ENCODE measurements around the gene ARHGAP26.

Gene ARHGAP26

DNA sequence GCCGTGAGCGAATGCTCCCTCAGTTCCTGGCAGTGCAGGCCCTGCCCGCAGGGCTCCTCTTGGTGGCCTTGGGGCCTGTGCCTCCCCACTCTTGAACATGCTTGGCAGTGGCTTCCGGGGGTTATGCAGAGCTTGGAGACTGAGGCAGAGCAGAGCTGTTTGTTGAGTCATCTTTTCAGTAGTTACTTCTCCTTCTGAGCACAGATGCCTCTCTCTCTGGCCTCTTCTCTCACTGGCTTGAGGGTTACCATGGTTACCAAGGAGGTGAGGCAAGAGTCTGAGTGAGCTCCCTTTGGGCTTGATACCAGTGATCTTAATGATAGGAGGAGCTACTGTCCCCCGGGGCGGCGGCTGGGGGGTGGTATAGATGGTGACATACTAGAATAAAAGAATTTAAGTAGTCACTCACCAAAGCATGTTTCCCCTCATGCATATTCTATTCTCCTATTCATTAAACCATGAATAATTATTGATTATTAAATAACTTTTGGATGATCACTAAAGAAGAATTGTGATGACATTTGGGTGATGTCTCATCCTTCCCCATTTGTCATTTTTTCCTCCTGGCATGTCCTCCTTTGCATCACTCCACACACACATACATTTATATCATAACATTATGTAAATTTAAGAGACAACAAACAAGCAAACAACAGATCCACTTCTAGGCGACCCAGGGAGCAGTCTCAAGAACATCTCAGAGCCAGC, 111.1 kb downstream of the ARHGAP26 start:
- no peak for DNase-seq

DNA sequence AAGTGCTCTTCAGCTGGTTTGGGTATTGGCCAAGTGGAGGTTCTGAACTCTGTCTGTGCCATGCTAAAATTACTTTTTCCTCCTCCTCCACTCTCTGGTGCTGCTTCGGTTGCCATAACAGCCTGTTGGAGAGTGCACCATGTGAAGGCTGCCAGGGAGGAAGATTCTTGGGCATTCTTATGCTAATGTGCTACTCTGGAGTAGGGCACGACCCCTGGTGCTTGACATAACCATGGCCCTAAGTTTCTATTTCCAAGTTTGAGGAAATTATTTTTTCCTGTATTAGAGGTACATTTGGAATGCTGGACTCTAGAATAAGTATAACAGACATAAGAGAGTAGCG, 111.6 kb downstream of the ARHGAP26 start:
- no peak for DNase-seq

DNA sequence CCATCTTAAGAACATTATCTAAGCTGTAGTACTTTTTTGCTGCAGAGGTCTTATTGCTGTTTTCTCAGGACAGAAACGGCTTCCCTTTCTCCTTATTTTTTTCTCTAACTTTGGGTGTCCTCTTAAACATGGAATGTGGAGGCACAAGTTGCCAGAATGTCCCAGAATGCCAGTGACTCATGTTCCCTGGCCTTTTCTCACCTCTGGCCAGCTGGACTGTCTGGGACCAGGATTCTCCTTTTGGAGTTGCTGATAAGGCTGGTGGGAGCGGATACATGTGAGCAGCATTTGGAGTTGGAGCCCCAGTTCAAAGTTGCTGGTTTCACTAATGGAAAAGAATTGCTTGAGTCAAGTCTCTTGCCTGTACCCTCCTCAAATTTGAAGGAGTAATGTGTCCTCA, 112.8 kb downstream of the ARHGAP26 start:
- no peak for DNase-seq

DNA sequence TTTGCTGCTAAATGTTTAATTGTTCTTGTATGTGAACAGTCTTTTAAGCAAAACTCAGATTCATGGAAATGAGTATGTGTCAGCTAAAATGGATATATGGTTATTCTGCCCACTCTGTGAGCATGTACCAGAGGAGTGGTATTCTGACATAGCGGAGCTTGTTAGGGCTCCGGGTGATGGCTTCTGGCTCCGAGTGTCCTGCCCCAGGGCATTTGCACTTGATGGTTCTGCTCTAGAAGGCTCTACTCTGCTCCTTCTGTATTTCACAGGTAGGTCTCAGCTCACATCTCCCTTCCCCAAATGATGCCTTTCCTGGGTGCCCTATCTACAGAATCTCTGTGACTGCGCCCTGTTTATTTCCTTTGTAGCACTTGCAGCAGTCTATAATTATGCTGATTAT, 113.3 kb downstream of the ARHGAP26 start:
- DNase-seq, result no peak

DNA sequence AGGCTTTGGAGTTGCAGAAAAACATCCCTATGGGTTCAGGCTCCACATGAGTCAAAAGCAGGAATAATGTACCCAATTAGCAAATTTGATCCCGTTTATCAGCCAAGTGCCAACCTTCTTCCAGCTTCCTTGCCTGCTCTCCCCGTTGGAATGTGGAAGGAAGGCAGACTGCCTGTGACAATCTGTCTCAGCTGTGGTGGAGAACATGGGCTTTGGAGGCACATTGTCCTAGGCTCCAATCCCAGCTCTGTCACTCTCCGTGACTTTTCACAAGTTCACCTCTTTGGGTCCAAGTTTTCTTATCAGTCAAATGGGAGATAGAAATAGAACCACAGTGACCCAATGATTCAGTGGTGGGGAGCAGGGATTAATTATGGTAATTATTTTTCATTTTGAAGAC, 113.9 kb downstream of the ARHGAP26 start:
- DNase-seq, result no peak

DNA sequence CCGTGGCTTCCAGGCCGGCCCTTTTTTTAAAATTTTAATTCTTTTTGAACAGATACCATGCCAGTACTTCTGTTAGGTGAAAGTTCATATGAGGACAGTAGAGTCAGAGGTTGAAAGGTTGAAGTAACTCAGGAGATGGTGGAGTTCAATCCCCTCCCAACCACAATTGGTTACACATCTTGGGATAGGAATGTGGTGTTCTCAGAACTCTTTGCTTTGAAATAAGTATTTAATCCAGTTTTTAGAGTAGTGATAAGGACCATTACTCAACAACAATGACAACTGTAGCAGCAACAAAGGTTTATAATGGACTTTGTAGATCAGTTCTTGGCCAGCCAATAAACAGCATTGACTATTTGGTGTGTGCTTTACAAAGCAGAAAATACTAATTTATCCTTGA, 116.0 kb downstream of the ARHGAP26 start:
- DNase-seq, result no peak

DNA sequence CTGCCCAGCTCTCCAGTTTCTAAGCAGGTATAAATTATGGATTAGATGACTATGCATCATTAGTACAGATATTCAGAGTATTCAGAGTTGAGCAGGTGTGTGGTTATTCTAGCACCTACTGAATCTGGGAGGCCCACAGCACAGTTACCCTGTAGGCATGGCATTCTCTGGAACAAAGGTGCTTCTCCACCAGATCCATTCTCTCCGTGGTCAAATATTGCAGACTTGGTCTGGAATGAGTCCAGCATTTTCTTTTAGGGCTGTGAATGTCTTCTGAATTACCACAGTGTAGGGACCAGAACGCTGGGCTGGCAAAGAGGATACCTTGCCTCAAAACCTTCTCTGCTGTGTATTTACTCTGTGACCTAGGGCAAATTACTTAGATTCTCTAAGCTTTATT, 116.8 kb downstream of the ARHGAP26 start:
- no peak for DNase-seq

DNA sequence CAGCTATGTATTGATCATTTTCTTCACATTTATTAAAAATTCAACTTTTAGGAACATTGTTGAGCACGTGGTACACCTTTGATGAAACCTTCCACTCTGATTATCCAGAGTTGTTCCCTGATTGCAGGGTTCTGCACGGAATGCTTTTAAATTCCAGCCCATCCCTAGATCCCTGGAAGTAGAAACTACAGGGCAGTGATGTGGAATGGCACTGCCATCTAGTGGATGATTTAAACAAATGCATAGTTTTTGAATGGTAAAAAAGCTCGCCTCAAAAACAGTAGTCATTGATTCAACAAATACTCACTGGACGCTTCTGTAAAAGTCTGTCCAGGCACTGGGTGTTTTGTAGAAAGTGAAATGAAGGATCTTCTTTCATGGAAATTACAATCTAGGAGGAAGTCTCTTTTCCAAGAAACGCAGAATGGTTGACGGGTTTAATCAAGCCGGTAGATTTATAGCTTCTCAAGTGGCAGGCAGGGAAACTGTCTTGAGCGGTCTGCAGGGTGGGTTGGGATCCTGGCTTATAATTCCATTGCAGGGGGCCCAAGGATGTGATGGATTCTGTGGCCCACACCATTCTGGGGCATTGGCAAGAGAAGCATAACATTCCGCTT, 118.4 kb downstream of the ARHGAP26 start:
- DNase-seq, result no peak

DNA sequence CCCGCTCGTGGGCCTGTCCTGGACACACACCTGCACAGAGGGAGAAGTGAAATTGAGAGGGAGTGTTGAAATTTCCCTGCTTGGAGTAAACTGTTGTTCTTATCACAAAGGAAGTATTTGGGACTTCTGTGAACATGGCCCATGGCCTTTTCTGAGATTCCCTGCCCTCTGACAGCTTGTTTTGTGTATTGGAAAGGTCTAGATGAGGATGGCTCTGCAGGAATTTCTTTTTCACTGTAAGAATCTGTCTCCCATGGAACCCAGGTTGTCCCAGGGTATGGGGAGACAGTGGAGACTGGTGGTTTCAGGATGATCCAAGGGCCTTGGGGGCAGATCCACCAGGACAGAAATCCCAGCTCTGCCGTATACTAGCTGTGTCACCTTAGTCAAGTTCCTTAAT, 121.8 kb downstream of the ARHGAP26 start:
- DNase-seq, result no peak

DNA sequence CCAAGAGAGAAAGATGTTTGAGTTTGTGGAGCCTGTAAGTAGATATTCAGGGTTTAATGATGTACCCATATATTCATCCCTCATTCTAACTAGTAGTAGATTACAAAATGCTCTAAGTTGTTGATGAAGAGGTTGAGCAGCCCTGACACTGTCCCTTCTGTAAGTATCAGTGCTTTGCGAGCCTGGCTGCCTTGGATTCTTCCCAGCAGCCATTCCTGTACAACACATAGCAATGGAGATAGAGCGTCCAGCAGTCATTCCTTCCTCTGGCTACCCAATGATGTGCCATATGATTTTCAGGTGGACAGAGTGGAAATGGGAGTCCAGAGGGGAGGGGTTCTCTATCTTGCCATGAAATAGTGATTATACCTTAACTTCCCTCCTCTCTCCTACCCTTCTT, 124.1 kb downstream of the ARHGAP26 start:
- no peak for DNase-seq

DNA sequence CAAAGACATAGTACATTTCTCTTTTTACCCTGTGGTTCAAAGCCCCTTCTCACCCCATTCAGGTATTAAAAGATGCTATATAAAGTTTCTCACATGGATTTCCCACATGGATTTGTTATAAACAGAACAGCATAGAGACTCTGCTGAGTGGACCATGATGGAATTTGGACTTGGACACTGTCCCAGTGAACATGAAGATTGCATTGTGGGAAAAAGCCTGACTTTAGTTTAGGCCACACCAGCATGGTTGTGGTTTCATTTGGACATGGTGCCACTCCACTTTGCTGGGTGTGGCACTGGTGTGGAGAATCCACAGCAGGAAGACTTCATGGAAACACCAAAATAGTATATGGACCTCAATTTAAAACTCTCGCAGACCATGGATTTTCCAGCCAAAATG, 124.6 kb downstream of the ARHGAP26 start:
- no peak for DNase-seq

DNA sequence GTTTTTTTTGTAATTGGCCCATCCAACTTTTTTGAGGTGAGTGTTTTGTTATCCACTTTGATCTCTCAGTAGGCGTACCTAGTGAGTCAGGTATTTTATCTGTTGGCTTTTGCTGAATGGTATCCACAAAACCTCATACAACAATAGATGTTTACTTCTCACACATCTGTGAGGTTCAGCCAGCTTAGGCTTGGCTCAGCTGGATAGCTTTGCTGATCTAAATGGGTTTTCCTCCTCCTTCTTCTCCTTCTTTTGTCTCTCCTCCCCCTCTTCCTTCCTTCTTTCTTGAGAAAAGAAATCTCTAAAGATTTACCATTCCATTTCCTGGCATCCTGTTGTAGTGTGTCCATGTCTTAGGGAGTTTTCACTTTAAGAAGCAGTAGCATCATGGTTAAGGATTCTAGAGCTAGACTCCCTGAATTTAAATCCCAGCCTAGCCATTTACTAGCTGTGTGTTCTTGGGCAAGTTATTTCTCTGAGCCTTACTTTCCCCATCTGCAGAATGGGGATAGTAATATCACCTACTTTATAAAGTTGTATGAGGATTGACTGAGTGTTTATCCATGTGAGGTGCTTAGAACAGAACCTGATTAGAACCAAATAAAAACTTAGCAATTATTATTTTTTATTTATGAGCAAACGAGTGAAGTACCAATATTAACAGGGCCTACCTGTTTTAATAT, 126.3 kb downstream of the ARHGAP26 start:
- DNase-seq, result no peak

DNA sequence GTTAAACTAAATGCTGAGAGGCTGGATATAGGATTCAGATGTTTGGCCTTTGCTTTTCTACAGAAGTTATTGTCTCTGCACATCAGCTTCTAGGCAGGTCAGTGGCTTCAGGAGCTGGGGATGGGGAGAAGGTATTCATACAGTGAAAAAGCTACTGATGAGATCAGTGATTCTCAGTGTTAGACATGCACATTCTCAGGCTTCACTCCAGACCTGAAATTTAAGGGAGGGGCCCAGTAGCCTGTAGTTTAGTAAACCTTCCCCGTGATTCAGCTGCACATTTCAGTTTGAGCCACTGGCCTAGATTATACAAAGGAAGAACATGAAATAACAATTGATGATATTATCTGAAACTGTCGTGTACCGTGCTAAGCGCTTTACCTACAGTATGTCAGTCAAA, 127.2 kb downstream of the ARHGAP26 start:
- DNase-seq, result no peak

DNA sequence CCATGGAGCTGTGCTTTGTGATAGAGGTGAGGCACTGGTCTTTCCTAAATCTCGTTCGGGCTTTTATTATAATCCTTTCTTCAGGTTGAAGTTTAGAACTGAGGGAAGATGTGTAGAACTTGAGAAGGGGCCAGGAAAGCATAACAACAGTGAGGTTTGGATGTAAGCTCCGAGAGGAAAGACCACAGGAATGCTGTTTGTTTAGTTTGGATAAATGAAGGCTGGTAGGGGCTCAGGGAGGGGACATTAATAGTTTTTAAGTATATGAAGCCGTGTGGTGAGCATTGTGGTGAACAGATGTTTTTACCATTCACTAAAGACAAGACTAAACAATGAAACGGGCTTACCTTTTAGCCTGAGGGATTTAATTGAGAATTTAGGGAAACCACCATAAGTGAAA, 130.8 kb downstream of the ARHGAP26 start:
- no peak for DNase-seq

DNA sequence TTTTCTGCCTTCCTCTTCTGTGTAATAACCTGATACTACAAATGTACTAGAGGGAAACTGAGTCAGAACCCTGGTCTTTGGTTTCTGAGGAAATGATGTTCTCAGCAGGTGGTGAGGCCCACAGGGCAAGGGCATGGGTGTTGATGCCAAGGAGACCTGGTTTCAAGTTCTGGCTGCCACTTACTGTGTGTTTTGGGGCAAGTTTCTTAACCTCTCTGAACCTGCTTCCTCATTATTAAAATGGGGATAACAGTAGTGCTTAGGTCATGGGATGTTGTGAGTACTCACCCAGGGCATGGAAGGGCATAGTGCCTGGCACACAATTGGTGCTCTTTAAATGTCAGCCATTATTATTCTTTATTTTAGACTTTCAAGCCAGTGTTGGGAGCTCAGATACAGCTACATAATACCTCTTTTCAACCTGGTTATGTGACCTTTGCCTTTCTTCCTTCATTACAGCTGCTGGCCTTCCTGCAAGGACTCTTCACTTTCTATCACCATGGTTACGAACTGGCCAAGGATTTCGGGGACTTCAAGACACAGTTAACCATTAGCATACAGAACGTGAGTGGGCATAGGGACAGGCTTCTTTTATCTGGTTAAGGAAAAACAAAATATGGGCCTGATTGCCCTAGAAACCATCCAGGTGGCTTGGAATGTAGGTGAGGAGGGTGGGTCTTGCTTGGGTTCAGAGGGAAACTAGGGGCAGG, 131.5 kb downstream of the ARHGAP26 start:
- DNase-seq, result no peak

DNA sequence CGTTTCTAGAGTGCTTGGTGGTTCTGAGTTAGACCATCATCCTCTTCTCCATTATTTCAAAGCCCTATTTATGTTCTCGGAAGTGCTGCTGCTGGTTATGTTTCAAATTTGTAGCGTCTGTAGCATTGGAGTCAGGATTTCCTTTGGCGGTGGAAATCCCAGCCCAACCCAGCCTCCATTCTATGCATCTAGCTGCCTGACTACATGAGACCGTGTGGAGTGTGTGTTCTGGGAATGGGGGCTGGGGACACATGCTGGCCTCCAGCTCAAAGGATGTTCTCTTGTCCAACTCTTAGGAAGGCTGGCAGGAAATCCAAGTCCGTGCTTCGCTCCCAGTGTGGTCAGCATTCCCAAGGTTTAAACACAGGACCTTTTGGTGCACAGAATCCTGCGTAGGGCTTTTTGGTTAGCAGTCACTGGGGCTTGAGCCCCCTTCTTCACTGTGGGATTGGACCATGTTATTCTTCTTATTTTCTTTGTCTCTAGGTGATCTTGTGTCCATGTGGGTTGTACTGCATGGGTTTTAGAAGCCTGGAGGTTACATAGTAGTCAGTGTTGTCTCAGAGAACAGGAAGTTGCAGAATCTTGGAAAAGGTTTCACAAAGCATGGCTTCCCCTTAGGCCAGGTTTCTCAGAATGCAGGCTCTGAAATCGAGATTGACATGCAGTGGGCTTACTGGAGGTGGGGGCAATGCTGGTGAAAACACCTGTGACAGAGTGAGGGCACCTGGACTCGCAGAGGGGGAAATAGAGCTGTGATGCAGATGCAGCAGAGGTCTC, 132.2 kb downstream of the ARHGAP26 start:
- no peak for DNase-seq

DNA sequence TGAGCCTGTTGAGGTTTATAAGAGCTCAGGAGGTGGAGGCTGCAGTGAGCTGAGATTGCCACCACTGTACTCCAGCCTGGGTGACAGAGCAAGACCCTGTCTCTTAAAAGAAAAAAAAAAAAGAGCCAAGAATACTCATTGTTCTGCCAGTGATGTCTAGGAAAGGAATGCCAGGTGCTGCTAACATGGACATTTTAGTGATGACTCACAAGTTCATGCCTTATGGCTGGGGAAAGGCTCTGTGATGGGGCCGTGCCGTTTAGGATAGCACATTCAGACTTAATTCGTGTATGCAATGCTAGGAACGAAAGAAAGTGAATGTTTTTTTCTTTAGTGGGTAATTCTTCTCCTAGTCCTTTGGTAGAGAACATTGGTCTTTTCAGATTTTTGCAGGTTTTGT, 134.2 kb downstream of the ARHGAP26 start:
- DNase-seq, result no peak

DNA sequence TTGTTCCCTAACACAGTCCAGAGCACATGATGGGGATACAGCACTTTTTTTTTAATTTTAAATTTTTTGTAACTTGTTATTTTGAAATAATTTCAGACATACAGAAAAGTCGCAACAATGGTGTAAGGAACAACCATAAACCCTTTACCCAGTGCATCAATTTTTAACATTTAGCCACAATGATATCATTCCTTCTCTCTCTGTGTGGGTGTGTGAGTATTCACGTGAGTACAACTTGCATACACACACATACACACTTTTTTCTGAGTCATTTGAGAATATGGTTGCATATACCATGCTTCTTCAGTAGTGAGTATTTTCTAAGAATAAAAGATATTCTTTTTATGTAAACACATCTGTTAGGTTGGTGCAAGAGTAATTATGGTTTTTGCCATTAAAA, 135.2 kb downstream of the ARHGAP26 start:
- no peak for DNase-seq

DNA sequence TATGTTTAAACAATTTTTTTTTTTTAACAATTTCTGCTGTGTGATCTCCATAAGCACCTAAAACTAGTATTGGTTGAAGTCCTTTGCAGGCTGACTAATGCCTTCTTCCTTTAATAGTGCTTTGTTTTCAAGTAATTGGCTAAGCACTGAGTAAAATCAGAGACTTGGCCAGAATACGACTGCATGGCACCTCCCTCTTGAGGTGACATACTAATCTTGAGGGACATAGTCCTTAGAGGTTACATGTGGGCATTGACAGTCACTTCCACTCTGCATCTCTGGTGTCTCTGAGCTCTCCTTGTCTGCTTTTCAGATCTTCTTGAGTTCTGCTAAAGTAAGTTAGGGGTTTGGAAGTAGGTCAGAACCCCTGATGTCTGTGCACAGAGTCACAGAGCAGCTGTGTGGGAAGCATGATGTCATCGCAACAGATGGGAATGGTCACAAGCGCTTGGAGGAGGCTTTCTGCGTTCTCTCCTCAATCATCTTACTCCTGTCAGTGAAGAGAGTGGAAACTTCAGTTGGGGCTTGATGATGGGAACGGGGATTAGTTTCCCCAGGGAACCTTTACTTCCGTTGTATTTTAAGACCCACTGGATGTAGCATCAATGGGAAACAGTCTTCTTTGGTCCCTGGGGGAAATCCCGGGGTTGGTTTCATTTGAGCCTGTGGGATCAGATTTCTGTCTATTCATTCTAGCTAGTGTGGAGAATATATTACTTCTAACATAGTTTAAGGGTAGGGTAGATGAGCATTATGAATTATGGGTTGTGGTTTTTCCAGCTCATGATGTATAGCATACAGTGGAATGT, 136.9 kb downstream of the ARHGAP26 start:
- DNase-seq, result no peak

DNA sequence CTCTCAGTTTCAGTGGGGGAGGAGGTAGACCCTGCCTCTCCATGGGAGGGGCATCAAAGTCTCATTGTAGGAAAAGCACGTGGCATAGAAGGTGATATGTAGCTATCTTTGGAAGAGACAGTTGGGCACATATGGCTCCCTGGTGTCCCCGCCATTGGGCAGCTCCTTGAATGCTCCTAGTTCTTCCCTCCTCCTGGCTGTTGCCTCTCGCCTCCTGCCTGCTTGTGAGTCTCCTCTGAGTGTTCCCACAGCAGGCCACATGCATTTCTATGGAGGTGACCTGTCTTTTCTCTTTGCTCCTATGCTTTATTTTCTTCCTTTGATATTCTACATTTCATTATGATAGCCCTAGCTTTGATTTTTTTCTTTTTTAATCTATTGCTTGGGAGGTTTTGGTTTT, 138.5 kb downstream of the ARHGAP26 start:
- no peak for DNase-seq

DNA sequence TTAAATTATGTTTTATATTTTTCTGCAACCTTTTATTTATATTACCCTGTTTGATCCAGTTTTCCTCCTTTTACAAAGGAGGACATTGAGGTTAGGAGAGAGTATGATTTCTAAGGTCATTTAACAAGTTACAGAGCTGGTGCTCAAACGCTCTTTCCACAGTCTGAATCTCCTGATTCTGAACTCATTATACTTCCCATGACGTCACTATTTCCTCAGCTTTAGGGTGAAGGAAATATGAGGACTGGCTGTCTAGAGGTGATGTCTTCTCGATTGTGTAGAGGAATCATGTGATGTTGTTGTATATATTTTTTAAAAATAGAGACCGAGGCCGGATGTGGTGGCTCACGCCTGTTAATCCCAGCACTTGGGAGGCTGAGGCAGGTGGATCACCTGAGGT, 140.0 kb downstream of the ARHGAP26 start:
- DNase-seq, result no peak

DNA sequence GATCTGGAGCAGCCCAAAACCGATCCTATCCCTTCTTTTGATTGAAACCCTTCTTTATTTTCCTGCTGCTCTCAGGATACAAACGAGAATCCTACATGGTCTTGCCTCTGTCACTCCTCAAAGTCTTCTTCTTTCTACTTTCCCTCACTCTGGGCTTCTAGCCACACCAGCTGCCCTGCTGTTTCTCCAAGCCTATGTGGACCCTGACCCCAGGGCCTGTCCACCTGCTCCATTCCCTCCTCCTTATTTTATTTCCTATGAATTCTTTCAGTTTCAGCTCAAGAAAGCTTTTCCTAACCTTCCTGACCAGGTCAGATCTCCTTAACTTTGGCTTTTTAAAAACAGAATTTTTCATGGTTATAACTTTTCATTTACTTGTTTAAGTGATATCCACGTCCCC, 141.0 kb downstream of the ARHGAP26 start:
- no peak for DNase-seq

Measured in activated T-cell treated with anti-CD3 and anti-CD28 coated beads, Interleukin-2, amount 50 U/mL, for 48 hours (primary cell).